ENCODE measurements around the gene USF3. TPM values are rescaled to one million over a fixed set of nuclear protein-coding genes. Genes with fewer than 3 reads are reported as not detected.

Gene USF3
- total and polyA plus RNA-seq, 2 experiments from 2014 or later: 10.1 to 23.5 TPM

DNA sequence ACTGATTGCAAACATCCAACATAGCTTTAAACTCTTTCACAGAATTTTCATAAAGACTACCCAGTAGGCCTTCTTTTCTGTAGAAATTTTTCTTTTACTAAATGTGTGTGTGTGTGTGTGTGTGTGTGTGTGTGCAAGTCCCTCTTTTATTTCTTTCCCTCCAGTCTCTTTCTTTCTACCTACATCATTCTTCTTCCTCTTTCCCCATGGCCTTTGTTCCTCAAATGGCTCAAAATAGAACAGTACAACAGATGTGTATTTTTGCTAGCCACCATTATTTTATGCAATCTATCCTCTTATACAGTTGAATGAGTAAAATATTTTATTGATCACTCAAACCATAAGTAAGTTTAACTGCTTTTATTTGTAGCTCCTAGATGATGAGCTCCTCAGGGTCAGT lies 76.4 kb downstream of the USF3 start:
- Histone ChIP-seq H2AFZ (no peak overlapping the region), H3K27ac (ENCODE audit: low read depth) (no peak overlapping the region), H4K20me1 (replicated peaks; ENCODE audit: insufficient read depth) (no peaks in the 10 kb centered on the region), H3K4me3 (no peak overlapping the region), H3F3A (replicated peaks; ENCODE audit: low read depth) (no peaks in the 10 kb centered on the region), H3K4me1 (ENCODE audit: insufficient read depth) (no peaks in the 10 kb centered on the region), H3K9me2 (ENCODE audit: insufficient read depth) (no peaks in the 10 kb centered on the region), H3K36me3 (ENCODE audit: insufficient read depth) (no peaks in the 10 kb centered on the region), H3K4me2 (no peak overlapping the region), H3K79me2 (replicated peaks; ENCODE audit: insufficient read depth) (no peaks in the 10 kb centered on the region), H3K27me3 (ENCODE audit: insufficient read depth) (peaks cover 3% of the 10 kb centered on the region; the same call in 1 of the 2 replicates)
- peaks cover 4% of the 10 kb centered on the region; the same call in 2 of the 3 replicates for H3K4me1 Mint-ChIP-seq
- TF ChIP-seq, protein P1, sequence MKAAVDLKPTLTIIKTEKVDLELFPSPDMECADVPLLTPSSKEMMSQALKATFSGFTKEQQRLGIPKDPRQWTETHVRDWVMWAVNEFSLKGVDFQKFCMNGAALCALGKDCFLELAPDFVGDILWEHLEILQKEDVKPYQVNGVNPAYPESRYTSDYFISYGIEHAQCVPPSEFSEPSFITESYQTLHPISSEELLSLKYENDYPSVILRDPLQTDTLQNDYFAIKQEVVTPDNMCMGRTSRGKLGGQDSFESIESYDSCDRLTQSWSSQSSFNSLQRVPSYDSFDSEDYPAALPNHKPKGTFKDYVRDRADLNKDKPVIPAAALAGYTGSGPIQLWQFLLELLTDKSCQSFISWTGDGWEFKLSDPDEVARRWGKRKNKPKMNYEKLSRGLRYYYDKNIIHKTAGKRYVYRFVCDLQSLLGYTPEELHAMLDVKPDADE (IDR thresholded peaks at IDR 0.05): no peak
- no peak for TF ChIP-seq ZNF114 (CRISPR knock-in tag; IDR thresholded peaks at IDR 0.05)
- TF ChIP-seq EZH2phosphoT487 (IDR thresholded peaks at IDR 0.05; ENCODE audit: unreplicated experiment): no peak
- ATAC-seq (no peak), DNase-seq (ENCODE audit: low spot score) (no peak)
- H3K36me3 Mint-ChIP-seq (ENCODE audit: low read depth): no peaks in the 10 kb centered on the region
- H3K4me3 Mint-ChIP-seq: no peak overlapping the region
- peaks cover 5% of the 10 kb centered on the region for H3K27me3 Mint-ChIP-seq (ENCODE audit: insufficient read depth, low read depth, poor library complexity)
- H3K27ac Mint-ChIP-seq: no peak overlapping the region
- no peaks in the 10 kb centered on the region for H3K9me3 Mint-ChIP-seq

GRCh38 chr3:113617726-113618125 lies 78.7 kb downstream of the USF3 start:
- H3K4me1 Mint-ChIP-seq: no peaks in the 10 kb centered on the region
- no peaks in the 10 kb centered on the region for H3K4me1 ChIP-seq (ENCODE audit: insufficient read depth)
- H3K4me2 ChIP-seq: no peak overlapping the region
- no peaks in the 10 kb centered on the region for H3K9me2 ChIP-seq (ENCODE audit: insufficient read depth)
- H3K27ac ChIP-seq (ENCODE audit: low read depth): no peak overlapping the region
- H3K4me3 ChIP-seq: no peak overlapping the region
- H3K27me3 ChIP-seq (ENCODE audit: insufficient read depth): no peaks in the 10 kb centered on the region
- ATAC-seq: no peak
- no peaks in the 10 kb centered on the region for H3F3A ChIP-seq (replicated peaks; ENCODE audit: low read depth)
- H3K27me3 Mint-ChIP-seq (ENCODE audit: insufficient read depth, low read depth, poor library complexity): peaks cover 5% of the 10 kb centered on the region
- H3K9me3 Mint-ChIP-seq: no peaks in the 10 kb centered on the region
- H3K36me3 Mint-ChIP-seq (ENCODE audit: low read depth): no peaks in the 10 kb centered on the region
- no peaks in the 10 kb centered on the region for H3K79me2 ChIP-seq (replicated peaks; ENCODE audit: insufficient read depth)
- DNase-seq (ENCODE audit: low spot score): no peak
- TF ChIP-seq JUNB (IDR thresholded peaks at IDR 0.05; ENCODE audit: unreplicated experiment) (no peak), POLR2AphosphoS5 (IDR thresholded peaks at IDR 0.05; ENCODE audit: low read depth) (no peak), STAT1 (IDR thresholded peaks at IDR 0.05; ENCODE audit: unreplicated experiment) (no peak), CREB1 (CRISPR knock-in tag; IDR thresholded peaks at IDR 0.05; ENCODE audit: low read depth) (no peak), NANOG (IDR thresholded peaks at IDR 0.05; ENCODE audit: borderline replicate concordance) (no peak), ZNF331 (CRISPR knock-in tag; IDR thresholded peaks at IDR 0.05; ENCODE audit: low read depth) (no peak), EZH2 (IDR thresholded peaks at IDR 0.05; ENCODE audit: low read depth, unreplicated experiment) (no peak), ZNF114 (CRISPR knock-in tag; IDR thresholded peaks at IDR 0.05) (no peak), EZH2phosphoT487 (IDR thresholded peaks at IDR 0.05; ENCODE audit: unreplicated experiment) (no peak)
- TF ChIP-seq, protein P2, sequence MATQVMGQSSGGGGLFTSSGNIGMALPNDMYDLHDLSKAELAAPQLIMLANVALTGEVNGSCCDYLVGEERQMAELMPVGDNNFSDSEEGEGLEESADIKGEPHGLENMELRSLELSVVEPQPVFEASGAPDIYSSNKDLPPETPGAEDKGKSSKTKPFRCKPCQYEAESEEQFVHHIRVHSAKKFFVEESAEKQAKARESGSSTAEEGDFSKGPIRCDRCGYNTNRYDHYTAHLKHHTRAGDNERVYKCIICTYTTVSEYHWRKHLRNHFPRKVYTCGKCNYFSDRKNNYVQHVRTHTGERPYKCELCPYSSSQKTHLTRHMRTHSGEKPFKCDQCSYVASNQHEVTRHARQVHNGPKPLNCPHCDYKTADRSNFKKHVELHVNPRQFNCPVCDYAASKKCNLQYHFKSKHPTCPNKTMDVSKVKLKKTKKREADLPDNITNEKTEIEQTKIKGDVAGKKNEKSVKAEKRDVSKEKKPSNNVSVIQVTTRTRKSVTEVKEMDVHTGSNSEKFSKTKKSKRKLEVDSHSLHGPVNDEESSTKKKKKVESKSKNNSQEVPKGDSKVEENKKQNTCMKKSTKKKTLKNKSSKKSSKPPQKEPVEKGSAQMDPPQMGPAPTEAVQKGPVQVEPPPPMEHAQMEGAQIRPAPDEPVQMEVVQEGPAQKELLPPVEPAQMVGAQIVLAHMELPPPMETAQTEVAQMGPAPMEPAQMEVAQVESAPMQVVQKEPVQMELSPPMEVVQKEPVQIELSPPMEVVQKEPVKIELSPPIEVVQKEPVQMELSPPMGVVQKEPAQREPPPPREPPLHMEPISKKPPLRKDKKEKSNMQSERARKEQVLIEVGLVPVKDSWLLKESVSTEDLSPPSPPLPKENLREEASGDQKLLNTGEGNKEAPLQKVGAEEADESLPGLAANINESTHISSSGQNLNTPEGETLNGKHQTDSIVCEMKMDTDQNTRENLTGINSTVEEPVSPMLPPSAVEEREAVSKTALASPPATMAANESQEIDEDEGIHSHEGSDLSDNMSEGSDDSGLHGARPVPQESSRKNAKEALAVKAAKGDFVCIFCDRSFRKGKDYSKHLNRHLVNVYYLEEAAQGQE (IDR thresholded peaks at IDR 0.05; ENCODE audit: unreplicated experiment): no peak
- TF ChIP-seq, protein P3, sequence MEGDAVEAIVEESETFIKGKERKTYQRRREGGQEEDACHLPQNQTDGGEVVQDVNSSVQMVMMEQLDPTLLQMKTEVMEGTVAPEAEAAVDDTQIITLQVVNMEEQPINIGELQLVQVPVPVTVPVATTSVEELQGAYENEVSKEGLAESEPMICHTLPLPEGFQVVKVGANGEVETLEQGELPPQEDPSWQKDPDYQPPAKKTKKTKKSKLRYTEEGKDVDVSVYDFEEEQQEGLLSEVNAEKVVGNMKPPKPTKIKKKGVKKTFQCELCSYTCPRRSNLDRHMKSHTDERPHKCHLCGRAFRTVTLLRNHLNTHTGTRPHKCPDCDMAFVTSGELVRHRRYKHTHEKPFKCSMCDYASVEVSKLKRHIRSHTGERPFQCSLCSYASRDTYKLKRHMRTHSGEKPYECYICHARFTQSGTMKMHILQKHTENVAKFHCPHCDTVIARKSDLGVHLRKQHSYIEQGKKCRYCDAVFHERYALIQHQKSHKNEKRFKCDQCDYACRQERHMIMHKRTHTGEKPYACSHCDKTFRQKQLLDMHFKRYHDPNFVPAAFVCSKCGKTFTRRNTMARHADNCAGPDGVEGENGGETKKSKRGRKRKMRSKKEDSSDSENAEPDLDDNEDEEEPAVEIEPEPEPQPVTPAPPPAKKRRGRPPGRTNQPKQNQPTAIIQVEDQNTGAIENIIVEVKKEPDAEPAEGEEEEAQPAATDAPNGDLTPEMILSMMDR (conservative IDR thresholded peaks at IDR 0.05; ENCODE audit: low read depth in 2 of 2): no peak
- TF ChIP-seq, protein P1 (IDR thresholded peaks at IDR 0.05): no peak
- no peak overlapping the region for H2AFZ ChIP-seq
- H4K20me1 ChIP-seq (replicated peaks; ENCODE audit: insufficient read depth): no peaks in the 10 kb centered on the region
- H3K27ac Mint-ChIP-seq: no peak overlapping the region
- H3K36me3 ChIP-seq (ENCODE audit: insufficient read depth): no peaks in the 10 kb centered on the region
- no peak overlapping the region for H3K4me3 Mint-ChIP-seq
